Adrenal gland (tissue), 5 donors: Measurements from ENCODE around the gene MOSPD3.

ENCODE experiments used
- CTCF ChIP-seq, 6 experiments: fragments of 450-650 bp in 4 of 6; fragments of 200-600 bp in 2 of 6; sonication (generic) in 1 of 6; IDR thresholded peaks; 1 replicate in 5 of 6; 2 replicates in 1 of 6; pipeline versions ENCODE4 v1.5.1 to v1.8.0; 2016 to 2021; ENCODE audit warnings: antibody characterized with exemption in 6 of 6, mild to moderate bottlenecking in 2 of 6, moderate library complexity in 1 of 6
- POLR2A ChIP-seq, 2 donors: fragments of 450-650 bp; IDR thresholded peaks; one replicate each; pipeline ENCODE4 v1.6.1; 2017; ENCODE audit warnings: antibody characterized with exemption in 2 of 2, mild to moderate bottlenecking in 2 of 2, moderate library complexity in 1 of 2
- donor health status: DM: no; HTN: no; CAD: no.

GRCh38 chr7:100582041-100582579 lies 30.2 kb upstream of the MOSPD3 start:
- no peak for TF ChIP-seq CTCF (IDR thresholded peaks at IDR 0.05)
- no peak for TF ChIP-seq POLR2A (IDR thresholded peaks at IDR 0.05)
